ENCODE measurements around the gene DESI2. TPM values are rescaled to one million over a fixed set of nuclear protein-coding genes. Genes with fewer than 3 reads are reported as not detected.

Gene DESI2
- total and polyA plus RNA-seq, 7 donors = 15.0 to 37.3 (median 34.2) TPM

- 94 to 95% methylated on average over 14 of the region's 14 CpGs for WGBS, 2 donors
- Histone ChIP-seq H3K27me3 (no peaks in the 10 kb centered on the region), H3K36me3 (no peaks in the 10 kb centered on the region), H3K9me3 (no peaks in the 10 kb centered on the region), H3K27ac (no peak overlapping the region), H3K4me1 (no peaks in the 10 kb centered on the region), H3K4me3 (no peak overlapping the region)
- no peak for TF ChIP-seq CTCF (IDR thresholded peaks at IDR 0.05)
- TF ChIP-seq EP300 (IDR thresholded peaks at IDR 0.05) = no peak
- no peak for TF ChIP-seq POLR2A (IDR thresholded peaks at IDR 0.05)
- TF ChIP-seq POLR2AphosphoS5 (IDR thresholded peaks at IDR 0.05) = no peak
- intact Hi-C loops (cut with DNase I) = no loop called here
- DNase-seq = no peak
Observed at GRCh38 chr1:244642988-244643387, 9.9 kb upstream of the DESI2 start.

- 76 to 77% methylated on average over 6 of the region's 6 CpGs for WGBS, 2 donors
- no peaks in the 10 kb centered on the region for H3K36me3 ChIP-seq
- H3K4me3 ChIP-seq = no peak overlapping the region
- no peak overlapping the region for H3K27ac ChIP-seq
- H3K4me1 ChIP-seq = no peaks in the 10 kb centered on the region
- DNase-seq = no peak
- intact Hi-C loops (cut with DNase I) = no loop called here
- TF ChIP-seq POLR2AphosphoS5 (IDR thresholded peaks at IDR 0.05) = no peak
- no peak for TF ChIP-seq POLR2A (IDR thresholded peaks at IDR 0.05)
- no peaks in the 10 kb centered on the region for H3K9me3 ChIP-seq
- H3K27me3 ChIP-seq = no peaks in the 10 kb centered on the region
Observed at GRCh38 chr1:244645414-244645813, 7.5 kb upstream of the DESI2 start.

- TF ChIP-seq POLR2A (IDR thresholded peaks at IDR 0.05) = no peak
- no peak for TF ChIP-seq EP300 (IDR thresholded peaks at IDR 0.05)
- no peak for TF ChIP-seq CTCF (IDR thresholded peaks at IDR 0.05)
- TF ChIP-seq POLR2AphosphoS5 (IDR thresholded peaks at IDR 0.05) = no peak
- H3K9me3 ChIP-seq = no peaks in the 10 kb centered on the region
- intact Hi-C loops (cut with DNase I) = no loop called here
- no peaks in the 10 kb centered on the region for H3K36me3 ChIP-seq
- H3K27ac ChIP-seq = no peak overlapping the region
- WGBS, 2 donors = 76 to 77% methylated on average over 6 of the region's 6 CpGs
- H3K27me3 ChIP-seq = no peaks in the 10 kb centered on the region
- no peak for DNase-seq
- no peaks in the 10 kb centered on the region for H3K4me1 ChIP-seq
- no peak overlapping the region for H3K4me3 ChIP-seq
Observed at GRCh38 chr1:244645890-244646289, 7.0 kb upstream of the DESI2 start.

GRCh38 chr1:244647819-244648218, 5.1 kb upstream of the DESI2 start:
- H3K27ac ChIP-seq = no peak overlapping the region
- DNase-seq = no peak
- intact Hi-C loops (cut with DNase I) = no loop called here
- H3K36me3 ChIP-seq = no peaks in the 10 kb centered on the region
- peaks cover 0 to 6% (median 3%) of the 10 kb centered on the region in 4 donors for H3K4me1 ChIP-seq
- TF ChIP-seq POLR2AphosphoS5 (IDR thresholded peaks at IDR 0.05) (no peak), EP300 (IDR thresholded peaks at IDR 0.05) (no peak), CTCF (IDR thresholded peaks at IDR 0.05) (no peak), POLR2A (IDR thresholded peaks at IDR 0.05) (no peak)
- H3K4me3 ChIP-seq = no peak overlapping the region
- H3K9me3 ChIP-seq = no peaks in the 10 kb centered on the region
- H3K27me3 ChIP-seq = no peaks in the 10 kb centered on the region
- 90% methylated on average over 6 of the region's 6 CpGs for WGBS, 2 donors

GRCh38 chr1:244651956-244652622, 837 bp upstream of the DESI2 start:
- H3K27me3 ChIP-seq = no peaks in the 10 kb centered on the region
- peak overlapping the region; percentile 31 to 92 (median 84) for H3K4me3 ChIP-seq
- DNase-seq = no peak
- H3K4me1 ChIP-seq = peaks cover 0 to 32% (median 26%) of the 10 kb centered on the region in 4 donors
- WGBS, 2 donors = 42 to 46% methylated on average over 15 of the region's 15 CpGs
- H3K27ac ChIP-seq = peak overlapping the region; percentile 76 to 98 (median 90)
- intact Hi-C loops (cut with DNase I) = loop anchor here (1.0 to 10.0 kb wide), 6 partner anchors 80 to 607 kb away; partner anchors contain the start of genes ADSS2 and HNRNPU
- H3K36me3 ChIP-seq = no peaks in the 10 kb centered on the region
- TF ChIP-seq POLR2AphosphoS5 (IDR thresholded peaks at IDR 0.05) = peak in 2 of 4 donors; percentile 21 to 43
- TF ChIP-seq EP300 (IDR thresholded peaks at IDR 0.05) = no peak
- H3K9me3 ChIP-seq = no peaks in the 10 kb centered on the region

Data from sigmoid colon (tissue), 7 donors.